ENCODE data around the gene SIL1.
"Not testable (repeated sequence)": the region's sequence is repeated elsewhere in the genome, so short reads cannot be mapped to it uniquely, and the experiment has no call there.

DNA sequence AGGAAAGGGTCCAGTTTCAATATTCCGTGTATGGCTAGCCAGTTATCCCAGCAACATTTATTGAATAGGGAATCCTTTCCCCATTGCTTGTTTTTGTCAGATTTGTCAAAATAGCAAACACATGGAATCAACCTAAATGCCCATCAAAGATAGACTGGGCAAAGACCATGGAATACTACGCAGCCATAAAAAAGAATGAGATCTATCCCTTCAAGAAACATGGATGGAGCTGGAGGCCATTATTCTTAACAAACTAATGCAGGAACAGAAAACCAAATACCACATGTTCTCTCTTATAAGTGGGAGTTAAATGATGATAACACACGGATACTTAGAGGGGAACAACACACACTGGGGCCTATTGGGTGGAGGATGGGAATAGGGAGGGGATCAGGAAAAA, 161.8 kb downstream of the SIL1 start:
- TF ChIP-seq CTCF, EP300, POLR2A (IDR thresholded peaks at IDR 0.05): not testable (repeated sequence)
